ENCODE results near the gene TLR5.

GRCh38 chr1:223066415-223066814, 76.6 kb downstream of the TLR5 start:
- TF ChIP-seq CTCF (IDR thresholded peaks at IDR 0.05; ENCODE audit: low read length) (no peak), EZH2 (IDR thresholded peaks at IDR 0.05; ENCODE audit: borderline replicate concordance, low read length) (no peak)

All from OCI-LY1 (cell line).